GM21737 (cell line): ENCODE data around the gene FAM219B.
"Not testable (repeated sequence)": the region's sequence is repeated elsewhere in the genome, so short reads cannot be mapped to it uniquely, and the experiment has no call there.

Experiments used
- ATAC-seq: cut with Tn5 transposase; IDR thresholded peaks from one replicate; pipeline ENCODE4 v1.9.1; 2021; ENCODE audit warnings: mild to moderate bottlenecking, moderate library complexity; ENCODE audit not compliant: unreplicated experiment

FAM219B gene

GRCh38 chr15:74904190-74904805, 2.4 kb downstream of the FAM219B start:
- ATAC-seq: no peak

DNA sequence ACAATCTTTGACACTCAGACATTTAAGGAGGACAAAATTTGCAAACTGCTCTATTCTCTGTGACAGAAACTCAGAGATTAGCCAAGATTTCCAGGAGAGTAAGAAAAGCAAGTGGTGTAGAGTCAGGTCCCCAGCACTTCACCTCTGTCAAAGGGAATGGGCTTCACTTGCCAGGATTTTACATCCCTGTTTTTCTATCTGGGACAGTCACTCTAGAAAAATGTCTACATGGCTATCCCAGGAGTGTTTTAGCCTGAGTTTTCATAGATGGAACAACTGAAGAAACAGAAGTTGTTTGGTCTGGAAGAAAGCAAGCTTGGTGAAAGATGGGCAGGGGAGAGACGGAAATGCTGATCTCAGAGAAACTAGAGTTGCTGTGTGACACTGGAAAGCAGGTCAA, 3.0 kb downstream of the FAM219B start:
- no peak for ATAC-seq

DNA sequence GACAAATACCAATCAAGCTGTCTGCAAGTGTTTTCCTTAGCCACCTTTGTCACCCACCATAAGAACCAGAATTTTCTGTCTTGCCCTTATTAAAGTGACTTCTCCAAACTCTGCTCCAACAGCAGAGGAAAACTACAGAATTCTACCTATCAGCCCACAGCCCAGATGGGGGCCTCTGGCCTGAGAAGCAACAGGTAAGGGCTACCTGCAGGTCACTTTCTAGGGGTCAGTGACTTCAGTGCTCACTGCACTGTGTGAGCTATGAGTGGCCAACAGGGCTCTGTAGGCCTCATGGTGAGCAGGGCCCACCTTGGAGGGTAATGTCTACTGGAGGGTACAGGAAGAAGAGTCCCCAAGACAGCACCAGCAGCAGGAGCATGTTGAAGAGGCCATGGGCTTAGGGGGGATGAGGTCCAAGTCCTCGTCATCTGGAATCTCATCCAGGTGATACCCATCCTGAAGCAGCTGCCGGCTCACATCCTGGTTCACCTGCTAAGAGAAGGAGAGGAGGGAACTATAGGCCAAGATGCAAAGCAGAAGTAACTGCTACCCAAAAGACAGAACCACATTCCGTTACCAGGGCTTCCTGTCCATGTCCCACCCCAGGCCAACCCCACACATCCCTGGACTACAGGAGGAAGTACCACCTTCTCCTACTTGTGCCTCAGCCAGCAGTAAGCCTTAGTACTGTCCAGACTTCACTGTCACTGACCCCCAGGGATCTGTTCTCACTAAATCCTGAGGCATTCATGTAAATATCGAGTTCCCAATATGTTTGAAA, 4.2 kb downstream of the FAM219B start:
- no peak for ATAC-seq

DNA sequence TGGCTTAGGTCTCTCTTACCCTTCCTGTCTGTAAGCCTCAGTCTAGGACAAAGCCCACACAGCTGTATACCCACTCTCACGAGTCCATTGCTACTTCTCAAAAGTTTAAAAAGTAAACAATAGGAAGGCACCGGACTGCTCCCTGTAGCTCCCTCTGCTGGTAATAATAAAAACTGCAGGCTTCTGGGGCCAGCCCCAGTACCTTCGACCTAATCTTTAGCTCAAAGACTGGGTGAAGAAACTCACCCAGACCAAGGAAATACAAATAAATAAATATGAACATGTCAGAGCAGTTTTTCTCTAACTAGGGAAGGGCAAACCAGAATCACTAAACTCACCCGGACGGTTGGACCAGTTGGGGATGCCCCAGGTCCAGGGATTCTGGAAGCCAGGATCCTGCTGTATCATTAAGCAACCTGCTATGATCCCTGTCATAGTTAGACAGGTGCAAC, 5.0 kb downstream of the FAM219B start:
- peak; percentile 46 for ATAC-seq

- no peak for ATAC-seq
Observed at GRCh38 chr15:74897300-74897701, 9.3 kb downstream of the FAM219B start.

- ATAC-seq: no peak
Observed at GRCh38 chr15:74896316-74896715, 10.3 kb downstream of the FAM219B start.

- no peak for ATAC-seq
Observed at GRCh38 chr15:74895830-74896229, 10.8 kb downstream of the FAM219B start.

DNA sequence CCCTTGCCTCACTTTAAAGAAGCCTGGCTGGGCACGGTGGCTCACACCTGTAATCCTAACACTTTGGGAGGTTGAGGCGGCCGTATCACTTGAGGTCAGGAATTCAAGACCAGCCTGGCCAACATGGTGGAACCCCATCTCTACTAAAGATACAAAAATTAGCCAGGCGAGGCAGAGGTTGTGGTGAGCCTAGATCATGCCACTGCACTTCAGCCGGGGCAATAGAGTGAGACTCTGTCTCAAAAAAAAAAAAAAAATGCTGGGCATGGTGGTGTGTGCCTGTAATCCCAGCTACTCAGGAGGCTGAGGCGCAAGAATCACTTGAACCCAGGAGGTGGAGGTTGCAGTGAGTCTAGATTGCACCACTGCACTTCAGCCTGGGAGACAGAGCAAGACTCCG, 12.3 kb downstream of the FAM219B start:
- not testable (repeated sequence) for ATAC-seq

- ATAC-seq: no peak
Observed at GRCh38 chr15:74893627-74894026, 13.0 kb downstream of the FAM219B start.

GRCh38 chr15:74892931-74893330, 13.7 kb downstream of the FAM219B start:
- no peak for ATAC-seq

DNA sequence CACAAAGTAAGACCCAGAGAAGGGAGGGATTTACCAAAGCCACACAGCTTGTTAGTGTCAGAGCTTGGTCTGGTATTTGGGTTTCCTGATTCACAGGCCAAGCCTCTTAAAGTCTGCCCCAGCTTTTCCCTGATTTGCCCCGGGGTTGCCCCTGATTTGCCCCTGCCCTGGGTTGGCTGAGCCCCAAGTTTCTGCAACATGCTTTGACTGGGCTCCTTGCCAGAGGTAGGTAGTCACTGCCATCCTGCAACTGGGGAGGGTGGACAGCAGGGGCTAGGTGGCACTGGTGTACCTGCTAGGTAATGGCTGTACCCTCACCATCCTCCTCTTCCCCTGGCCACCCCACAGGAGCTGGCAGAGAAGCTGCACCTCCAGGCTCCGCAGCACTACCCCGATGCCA, 14.3 kb downstream of the FAM219B start:
- no peak for ATAC-seq

DNA sequence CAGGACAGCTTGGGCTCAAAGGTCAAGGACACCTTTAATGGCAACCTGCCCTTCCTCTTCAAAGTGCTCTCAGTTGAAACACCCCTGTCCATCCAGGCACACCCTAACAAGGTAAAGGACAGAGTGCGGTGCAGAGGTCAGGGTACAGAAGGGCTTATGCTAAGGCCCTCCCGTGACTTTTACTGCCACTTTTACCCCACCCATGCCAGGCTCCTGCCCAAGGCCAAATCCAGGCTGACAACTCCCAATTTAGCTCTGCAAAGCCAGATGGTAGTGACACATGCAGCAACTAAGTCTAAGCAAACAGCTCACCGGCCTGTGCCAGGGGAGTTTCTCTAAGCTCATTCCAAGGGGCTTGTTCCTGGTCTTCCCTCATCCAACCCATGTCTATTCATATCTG, 15.2 kb downstream of the FAM219B start:
- no peak for ATAC-seq

- ATAC-seq: no peak
Observed at GRCh38 chr15:74890665-74890960, 16.0 kb downstream of the FAM219B start.

DNA sequence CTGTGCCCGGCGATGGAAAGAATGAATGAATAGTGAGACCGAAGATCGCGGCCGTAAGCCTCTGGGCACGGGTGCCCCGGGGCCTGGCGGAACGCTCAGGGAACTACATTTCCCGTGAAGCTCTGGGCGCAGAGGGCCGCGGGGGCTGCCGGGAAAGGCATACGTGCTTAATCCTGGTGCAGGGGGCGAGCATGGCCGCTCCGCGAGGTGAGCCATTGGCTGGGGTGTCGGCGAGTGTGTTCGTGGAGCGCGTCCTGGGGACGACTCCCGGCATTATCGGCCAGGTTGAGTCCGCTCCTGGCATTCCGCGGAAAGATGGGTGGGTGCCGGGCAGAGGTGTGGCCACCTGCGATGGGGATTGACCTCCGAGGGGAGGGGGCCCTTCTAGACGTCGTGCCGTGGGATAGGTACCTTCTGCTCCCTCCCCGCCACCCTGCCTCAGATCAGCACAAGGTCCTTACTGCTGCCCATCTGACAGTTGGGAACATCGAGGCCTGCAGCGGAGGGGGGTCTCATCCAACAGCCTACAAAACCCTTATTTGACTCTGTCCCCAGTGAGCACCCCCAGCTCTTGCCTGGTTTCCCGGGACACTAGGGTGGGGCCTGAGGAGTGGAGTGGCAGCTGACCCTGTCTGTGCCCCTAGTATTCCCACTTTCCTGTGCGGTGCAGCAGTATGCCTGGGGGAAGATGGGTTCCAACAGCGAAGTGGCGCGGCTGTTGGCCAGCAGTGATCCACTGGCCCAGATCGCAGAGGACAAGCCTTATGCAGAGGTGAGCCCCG, 16.6 kb downstream of the FAM219B start, which contains the start of gene MPI:
Gene MPI (plus strand): TSS at position 160 of the 782 bp plus-strand sequence. CDS start 32 bp downstream, at position 192.
- peak; percentile 88 for ATAC-seq

- no peak for ATAC-seq
Observed at GRCh38 chr15:74889390-74889882, 17.2 kb downstream of the FAM219B start.

DNA sequence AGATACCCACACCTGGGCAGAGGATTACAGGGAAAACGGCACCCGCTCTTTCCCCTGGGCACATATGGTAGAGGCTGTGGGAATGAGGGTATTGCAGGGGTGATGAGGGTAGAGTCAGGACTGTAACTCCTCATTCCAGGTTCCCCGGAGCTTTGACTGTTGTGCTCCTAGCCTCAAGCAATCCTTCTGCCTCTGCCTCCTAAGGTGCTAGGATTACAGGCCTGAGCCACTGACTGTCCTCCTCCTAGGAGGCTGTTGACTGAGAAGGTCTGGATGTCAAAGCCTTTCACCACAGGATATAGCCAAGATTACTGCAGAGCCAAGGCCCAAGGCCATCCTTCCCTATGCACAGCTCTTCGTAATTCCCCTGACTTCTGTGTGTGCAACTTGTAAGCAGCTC, 17.9 kb downstream of the FAM219B start:
- ATAC-seq: no peak

DNA sequence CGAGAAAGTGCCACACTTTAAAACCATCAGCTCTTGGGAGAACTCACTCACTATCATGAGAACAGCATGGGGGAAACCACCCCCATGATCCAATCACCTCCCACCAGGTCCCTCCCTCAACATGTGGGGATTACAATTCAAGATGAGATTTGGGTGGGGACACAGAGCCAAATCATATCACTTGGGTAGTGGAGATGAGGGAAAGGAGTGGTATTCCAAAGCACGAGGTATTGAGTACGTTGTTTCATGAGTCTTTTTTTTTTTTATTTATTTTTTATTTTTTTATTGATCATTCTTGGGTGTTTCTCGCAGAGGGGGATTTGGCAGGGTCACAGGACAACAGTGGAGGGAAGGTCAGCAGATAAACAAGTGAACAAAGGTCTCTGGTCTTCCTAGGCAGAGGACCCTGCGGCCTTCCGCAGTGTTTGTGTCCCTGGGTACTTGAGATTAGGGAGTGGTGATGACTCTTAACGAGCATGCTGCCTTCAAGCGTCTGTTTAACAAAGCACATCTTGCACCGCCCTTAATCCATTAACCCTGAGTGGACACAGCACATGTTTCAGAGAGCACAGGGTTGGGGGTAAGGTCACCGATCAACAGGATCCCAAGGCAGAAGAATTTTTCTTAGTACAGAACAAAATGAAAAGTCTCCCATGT, 19.0 kb downstream of the FAM219B start:
- not testable (repeated sequence) for ATAC-seq

DNA sequence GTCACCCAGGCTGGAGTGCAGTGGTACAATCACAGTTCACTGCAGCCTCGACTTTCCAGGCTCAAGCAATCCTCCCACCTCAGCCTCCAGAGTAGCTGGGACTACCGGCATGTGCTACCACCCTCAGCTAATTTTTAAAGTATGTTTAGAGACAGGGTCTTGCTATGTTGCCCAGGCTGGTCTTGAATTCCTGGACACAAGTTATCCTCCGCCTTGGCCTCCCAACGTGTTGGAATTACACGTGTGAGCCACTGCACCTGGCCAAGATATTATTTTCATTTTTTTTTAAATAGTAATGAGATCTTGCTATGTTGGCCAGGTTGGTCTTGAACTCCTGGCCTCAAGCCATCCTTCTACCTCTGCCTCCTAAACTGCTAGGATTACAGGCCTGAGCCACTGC, 21.2 kb downstream of the FAM219B start:
- no peak for ATAC-seq

GRCh38 chr15:74884428-74885223, 22.0 kb downstream of the FAM219B start:
- ATAC-seq: no peak

DNA sequence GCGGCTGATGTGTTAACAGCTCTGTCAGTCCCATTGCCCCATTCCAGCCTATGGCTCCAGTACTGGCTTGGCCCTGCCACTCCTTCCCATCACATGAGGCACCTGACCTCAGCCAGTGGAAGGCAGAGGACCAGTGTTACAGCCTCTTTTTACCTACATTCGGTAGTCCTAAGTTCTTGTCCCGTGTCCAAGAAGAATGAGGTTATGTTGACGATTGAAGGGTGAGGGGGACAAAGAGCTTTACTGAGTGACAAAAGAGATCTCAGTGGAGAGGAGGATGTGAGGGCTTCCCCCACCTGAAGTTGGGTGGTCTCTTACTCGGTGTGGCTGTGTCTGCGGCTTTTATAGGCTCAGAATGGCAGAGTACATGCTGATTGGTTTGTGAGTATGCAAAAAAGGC, 24.1 kb downstream of the FAM219B start:
- ATAC-seq: no peak
